CD4-positive, alpha-beta T cell treated with Interferon gamma for 1 hour (primary cell): ENCODE data around the gene COL23A1.

Experiments used
- DNase-seq: peaks from one replicate; pipeline ENCODE4 v3.0.0-alpha.2; 2020

The COL23A1 gene

DNA sequence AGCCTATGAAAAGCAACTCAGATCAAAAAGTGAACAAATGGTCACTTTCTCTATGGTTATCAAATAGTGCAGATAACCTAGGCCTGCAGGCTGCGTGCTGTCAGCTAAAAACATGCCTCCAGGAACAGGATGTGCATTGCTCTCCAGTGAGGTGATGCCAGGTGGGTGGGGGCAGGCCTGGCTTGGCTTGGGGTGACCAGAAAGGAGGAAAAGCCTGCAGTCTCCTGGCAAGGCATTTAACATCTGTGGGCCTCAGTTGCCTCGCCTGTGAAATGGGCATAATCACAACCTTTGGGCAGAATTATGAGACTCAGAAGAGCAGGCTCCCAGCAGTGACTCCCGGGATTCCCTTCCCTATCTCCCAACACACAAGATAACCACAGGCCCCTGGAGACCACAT is 135.9 kb downstream of the COL23A1 start:
- no peak for DNase-seq

DNA sequence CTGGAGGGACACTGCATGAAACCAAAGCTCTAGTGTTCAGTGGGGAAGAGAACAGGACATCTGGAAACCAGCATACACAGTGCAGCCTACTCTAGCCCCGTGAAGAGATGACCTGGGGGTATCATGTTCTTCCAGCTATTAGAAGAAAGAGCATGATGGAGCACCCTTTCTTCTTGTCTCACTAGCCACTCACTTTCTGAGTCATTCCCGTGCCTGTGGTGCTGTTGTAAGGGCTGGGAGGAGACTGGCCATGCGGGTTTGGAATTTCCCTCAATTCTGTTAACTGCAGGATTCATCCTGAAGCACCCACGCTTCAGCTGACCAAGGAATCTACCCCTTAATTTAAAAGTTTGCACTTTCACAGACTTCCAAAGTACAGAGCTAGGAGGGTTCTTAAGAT is 137.0 kb downstream of the COL23A1 start:
- DNase-seq: no peak

DNA sequence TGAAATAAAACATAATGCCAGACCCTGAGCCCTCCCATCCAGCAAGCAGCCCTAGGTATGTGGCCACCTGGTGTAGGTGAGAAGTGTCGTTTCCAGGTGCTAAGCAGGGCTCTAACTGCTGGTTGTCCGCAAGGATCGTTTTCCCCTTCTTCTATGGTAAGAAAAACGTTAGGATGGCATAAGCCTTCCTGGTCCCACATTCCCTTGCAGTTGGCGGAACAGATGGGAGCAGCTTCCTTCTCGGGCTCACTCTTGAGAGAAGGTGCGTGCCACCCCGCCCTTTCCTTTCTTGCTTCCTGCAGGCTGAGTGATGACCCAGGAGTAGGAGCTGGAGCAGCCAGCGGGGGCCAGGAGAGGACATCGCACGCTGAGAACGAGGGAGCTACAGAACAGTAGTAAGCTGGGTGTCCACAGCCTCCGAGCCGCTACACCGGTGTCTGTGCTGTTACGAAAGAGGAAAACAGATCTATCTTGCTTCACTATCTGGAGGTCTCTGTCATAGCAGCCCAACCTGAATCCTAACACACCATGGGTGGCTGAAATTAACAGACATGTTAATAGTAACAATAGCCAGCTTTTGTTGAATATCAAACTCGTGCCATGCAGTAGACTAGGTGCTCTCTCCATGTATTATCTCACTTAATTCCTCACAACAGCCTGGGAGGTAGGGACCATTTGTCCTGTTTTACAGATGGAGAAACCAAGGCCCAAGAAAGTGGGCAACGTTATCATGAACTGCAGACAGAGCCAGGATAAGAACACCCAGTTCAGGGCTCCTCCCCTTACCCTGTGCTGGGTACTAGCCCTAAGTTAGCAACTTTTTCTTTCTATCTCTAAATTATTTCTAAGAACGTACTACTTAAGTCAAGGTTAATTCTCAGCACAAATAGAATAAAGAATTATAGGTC is 139.8 kb downstream of the COL23A1 start:
- no peak for DNase-seq

GRCh38 chr5:178449163-178450070 is 140.8 kb downstream of the COL23A1 start:
- DNase-seq: no peak

DNA sequence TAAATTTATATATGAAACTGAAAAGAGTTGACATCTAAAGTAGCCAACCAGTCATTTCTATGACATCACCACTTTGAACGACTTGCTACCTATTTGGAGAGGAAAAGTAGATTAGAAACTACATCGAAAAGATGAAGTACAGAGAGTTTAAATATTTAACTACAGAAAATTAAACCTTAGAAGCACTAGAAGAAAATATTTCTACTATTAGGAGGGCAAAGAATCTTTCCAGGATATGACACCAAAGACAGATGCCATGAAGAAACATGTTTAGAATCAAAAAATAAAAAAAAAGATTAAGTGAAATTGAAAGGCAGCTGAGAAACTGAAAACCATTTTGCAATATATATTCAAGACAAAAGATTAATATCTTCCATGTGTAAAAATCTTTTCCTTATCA is 144.7 kb downstream of the COL23A1 start:
- no peak for DNase-seq

- DNase-seq: no peak
Observed at GRCh38 chr5:178442405-178443257, 147.6 kb downstream of the COL23A1 start.

GRCh38 chr5:178441486-178442270 is 148.5 kb downstream of the COL23A1 start:
- DNase-seq: no peak

DNA sequence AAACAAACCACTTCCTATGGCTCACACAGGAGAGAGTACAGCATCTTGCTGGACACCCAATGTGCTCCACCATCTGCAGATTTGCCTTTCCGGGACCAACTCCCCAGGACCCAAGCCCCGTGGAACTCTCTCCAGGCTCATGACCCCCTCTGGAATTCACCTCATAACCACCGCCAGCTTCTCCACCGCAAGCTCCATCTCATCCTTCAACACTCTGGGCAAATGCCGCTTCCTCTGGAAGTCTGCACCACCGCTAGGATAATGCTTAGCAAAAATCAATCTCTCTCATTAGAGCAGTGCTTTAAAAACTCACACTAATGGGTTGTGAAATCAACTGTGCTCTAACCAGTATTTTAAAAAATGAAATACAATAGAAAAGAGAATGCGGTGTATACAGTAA is 150.0 kb downstream of the COL23A1 start:
- no peak for DNase-seq

DNA sequence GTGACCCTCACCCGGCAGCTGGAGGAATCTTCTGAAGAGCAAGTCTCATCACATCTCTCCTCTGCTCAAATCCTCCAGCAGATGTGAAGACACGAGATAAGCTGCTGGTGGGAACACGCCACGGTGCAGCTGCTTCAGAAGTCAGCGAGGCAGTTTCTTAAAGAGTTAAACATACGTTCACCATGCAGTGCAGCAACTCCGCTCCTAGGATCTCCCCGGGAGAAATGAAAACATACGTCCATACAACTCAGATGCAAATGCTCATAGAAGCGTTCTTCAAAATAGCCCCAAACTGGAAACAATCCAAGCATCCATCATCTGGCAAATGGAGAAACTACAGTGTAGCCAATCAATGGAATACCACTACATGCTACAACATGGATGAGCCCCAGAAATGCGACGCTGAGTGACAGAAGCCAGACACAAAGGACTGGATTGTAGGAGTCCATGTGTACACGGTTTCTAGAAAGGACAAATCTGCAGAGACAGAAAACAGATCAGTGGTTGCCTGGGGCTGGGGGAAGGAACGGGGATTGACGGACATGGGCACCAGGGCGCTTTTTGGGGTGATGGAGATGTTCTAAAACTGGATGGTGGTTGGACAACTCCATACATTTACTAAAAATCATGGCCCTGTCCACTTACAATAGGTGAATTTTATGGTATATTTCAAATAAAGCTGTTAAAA is 150.6 kb downstream of the COL23A1 start:
- DNase-seq: no peak

GRCh38 chr5:178438796-178439195 is 151.4 kb downstream of the COL23A1 start:
- no peak for DNase-seq

GRCh38 chr5:178437386-178438075 is 152.7 kb downstream of the COL23A1 start:
- DNase-seq: no peak

- DNase-seq: no peak
Observed at GRCh38 chr5:178436326-178436940, 153.8 kb downstream of the COL23A1 start.

DNA sequence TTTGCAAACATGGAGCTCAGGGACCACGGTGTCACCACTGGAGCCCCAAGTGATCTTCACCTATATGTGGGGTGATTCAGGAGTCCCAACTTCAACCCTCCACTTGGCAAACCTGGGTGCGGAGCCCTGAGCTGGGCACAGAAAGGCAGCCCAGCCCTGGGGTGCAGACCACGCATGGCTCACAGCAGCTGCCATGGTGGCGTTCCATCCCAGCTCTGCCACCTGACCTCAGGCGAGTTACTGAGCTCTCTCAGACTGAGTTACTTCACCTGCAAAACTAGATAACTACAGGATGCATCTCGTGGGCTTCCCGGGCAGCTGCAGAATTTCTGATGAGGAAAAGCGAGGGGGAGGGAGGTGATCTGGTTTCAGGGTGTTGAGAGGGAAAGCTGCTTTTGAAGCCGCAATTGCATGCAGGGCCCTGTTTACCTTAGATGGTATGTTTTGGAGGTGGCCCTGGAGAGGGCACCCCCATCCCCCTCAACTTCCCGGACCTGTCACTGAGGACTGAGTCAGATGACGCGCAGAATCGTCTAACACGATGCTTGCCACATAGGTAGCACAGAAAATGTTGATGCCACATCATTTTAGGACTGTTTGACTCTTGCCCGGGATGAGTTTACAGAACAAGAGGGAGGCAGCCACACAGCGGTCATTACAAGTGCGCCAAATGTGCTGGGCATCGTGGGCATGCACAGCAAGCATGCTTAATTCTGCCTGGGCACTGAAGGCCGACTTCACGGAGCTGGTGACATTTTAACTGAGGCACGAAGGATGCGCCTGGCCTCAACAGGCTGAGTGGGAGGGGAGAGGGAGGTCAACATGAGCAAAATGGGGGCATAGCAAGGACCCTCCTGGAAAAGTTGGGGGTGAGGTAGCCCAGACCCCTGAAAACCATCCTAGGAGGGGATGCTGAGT is 154.6 kb downstream of the COL23A1 start:
- DNase-seq: no peak

GRCh38 chr5:178434851-178435250 is 155.3 kb downstream of the COL23A1 start:
- no peak for DNase-seq

DNA sequence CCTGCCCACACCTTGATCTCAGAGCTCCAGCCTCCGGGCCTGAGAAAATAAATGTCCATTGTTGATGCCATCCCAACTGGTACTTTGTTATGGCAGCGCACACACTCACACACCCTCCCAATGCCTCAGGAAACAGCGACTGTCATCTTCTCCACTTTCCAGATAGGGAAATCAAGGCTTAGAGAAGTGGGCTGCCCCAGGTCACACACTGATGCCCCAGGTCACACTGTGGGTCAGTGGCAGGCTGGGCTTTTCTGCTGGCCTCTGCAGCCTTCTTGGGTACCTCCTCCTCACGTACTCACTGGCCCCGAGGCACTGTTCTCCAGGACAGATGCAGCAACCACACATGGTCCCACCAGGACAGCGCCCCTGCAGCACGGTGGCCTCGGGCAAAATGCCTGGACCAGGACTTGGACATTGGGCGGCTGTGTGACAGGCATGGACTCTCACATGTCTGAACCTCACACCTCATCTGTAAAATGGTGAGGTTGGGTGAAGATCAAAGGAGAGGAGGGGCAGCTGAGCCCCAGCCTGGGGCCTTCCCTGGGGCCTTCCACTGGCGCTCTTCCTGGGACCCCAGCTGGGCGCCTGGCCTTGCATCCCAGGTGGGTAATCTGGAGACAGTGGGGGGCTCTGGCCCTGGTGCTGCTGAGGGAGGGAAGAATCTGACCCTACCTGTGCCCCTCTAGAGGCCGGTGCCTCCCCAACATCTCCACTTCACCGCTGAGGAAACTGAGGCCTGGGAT is 156.0 kb downstream of the COL23A1 start:
- DNase-seq: no peak

DNA sequence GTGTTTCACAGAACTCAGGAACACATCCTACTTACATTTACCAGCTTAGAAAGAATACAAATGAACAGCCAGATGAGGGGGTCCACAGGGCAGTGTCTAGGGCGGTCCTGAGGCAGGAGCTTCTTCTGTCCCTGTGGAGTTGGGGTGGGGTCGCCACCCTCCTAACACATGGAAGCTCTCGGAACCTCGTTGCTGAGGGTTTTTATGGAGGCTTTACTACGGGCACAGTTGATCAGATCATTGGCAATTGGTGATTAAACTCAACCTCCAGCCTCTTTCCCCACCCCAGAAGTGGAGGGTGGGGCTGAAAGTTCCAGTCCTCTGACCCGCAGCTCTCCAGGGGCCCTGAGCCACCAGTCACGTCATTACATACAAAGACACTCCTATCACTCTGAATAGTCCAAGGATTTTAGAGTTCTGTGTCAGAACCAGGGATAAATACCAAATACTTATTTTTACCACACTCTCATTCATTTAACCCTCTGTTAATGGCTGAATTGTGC is 156.9 kb downstream of the COL23A1 start:
- DNase-seq: no peak

GRCh38 chr5:178432421-178433272 is 157.5 kb downstream of the COL23A1 start:
- DNase-seq: no peak
